Gastroesophageal sphincter (tissue), 4 donors: ENCODE data around the gene USF3. TPM values are rescaled to one million over a fixed set of nuclear protein-coding genes. Genes with fewer than 3 reads are reported as not detected.

Source experiments
- ATAC-seq: fragments of 150-250 bp; one replicate; pipeline ENCODE4 v1.9.1; 2016; ENCODE audit warnings: mild to moderate bottlenecking, moderate library complexity
- H3K27ac ChIP-seq, 4 donors: fragments of 200-600 bp; sonication (generic) in 3 of 4; 1 replicate in 3 of 4; 2 replicates in 1 of 4; pipeline ENCODE4 v1.5.1; 2016 to 2019
- H3K27me3 ChIP-seq: fragments of 200-600 bp; sonication (generic); one replicate; pipeline ENCODE4 v1.5.1; 2019
- H3K36me3 ChIP-seq, 2 donors: fragments of 200-600 bp; sonication (generic); one replicate each; pipeline ENCODE4 v1.5.1; 2019; ENCODE audit warnings: control low read depth in 1 of 2
- H3K4me1 ChIP-seq, 3 donors: fragments of 200-600 bp; sonication (generic); 1 replicate in 2 of 3; 2 replicates in 1 of 3; pipeline ENCODE4 v1.5.1; 2016 to 2019; ENCODE audit warnings: control low read depth in 2 of 3
- H3K4me3 ChIP-seq, 2 donors: fragments of 200-600 bp; sonication (generic); one replicate each; pipeline ENCODE4 v1.5.1; 2019; ENCODE audit warnings: mild to moderate bottlenecking in 1 of 2, moderate library complexity in 1 of 2
- H3K9me3 ChIP-seq, 3 donors: fragments of 200-600 bp; sonication (generic); one replicate each; pipeline ENCODE4 v1.5.1; 2017 to 2019; ENCODE audit warnings: control low read depth in 2 of 3
- CTCF ChIP-seq, 4 experiments: fragments of 200-600 bp in 2 of 4; fragments of 450-650 bp in 2 of 4; sonication (generic) in 1 of 4; IDR thresholded peaks; one replicate each; pipeline ENCODE4 v1.5.1; 2017 to 2019; ENCODE audit warnings: antibody characterized with exemption in 4 of 4, mild to moderate bottlenecking in 2 of 4, moderate library complexity in 2 of 4
- EP300 ChIP-seq: sonication (generic); formaldehyde crosslinking; IDR thresholded peaks from one replicate; pipeline ENCODE4 v1.6.1; 2017; ENCODE audit warnings: antibody characterized with exemption, mild to moderate bottlenecking
- POLR2A ChIP-seq, 2 donors: fragments of 450-650 bp; IDR thresholded peaks; one replicate each; pipeline ENCODE4 v1.6.1; 2017; ENCODE audit warnings: antibody characterized with exemption in 2 of 2, mild to moderate bottlenecking in 2 of 2, moderate library complexity in 1 of 2
- POLR2AphosphoS5 ChIP-seq: sonication (generic); formaldehyde crosslinking; IDR thresholded peaks from one replicate; pipeline ENCODE4 v1.6.1; 2017; ENCODE audit warnings: antibody characterized with exemption
- WGBS, 2 donors: methylation state at CpG; one replicate each; pipeline ENCODE4 v1.1.5; 2018; ENCODE audit warnings: low coverage in 1 of 2; 5-methylcytosine and 5-hydroxymethylcytosine counted together
- total RNA-seq, 4 donors: library from RNA; depleted of rRNA; stranded (reverse); fragments of >200 nt; gene quantifications; one replicate each; pipeline ENCODE4 v1.1.0, GENCODE V29; 2016

USF3 gene
- total RNA-seq, 4 donors from 2014 or later, result 27.3 to 33.2 (median 29.6) TPM

DNA sequence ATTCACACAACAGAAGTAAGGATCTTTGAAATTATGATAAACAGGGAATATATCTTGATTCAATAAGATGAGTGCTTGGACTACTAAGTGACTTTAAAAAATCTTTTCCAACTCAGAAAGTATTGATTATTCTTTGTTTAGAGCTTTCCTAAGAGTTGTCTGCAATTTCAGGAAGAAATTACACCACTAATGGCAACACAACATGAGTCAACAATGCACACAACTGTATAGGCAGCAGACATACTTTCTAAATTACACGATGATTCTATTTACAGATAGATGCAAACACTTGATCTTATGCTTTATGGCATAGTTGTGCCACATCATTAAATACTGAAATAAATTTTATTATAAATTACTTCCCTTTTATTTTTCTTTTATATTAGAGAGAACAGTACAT, 45.2 kb upstream of the USF3 start:
- H3K4me1 ChIP-seq, result peaks cover 11 to 82% (median 14%) of the 10 kb centered on the region in 3 donors
- no peak overlapping the region for H3K27ac ChIP-seq
- H3K9me3 ChIP-seq, result no peaks in the 10 kb centered on the region
- no peak overlapping the region for H3K4me3 ChIP-seq
- no peak for ATAC-seq
- no peak for TF ChIP-seq EP300
- TF ChIP-seq CTCF (IDR thresholded peaks at IDR 0.05), result no peak
- TF ChIP-seq POLR2A (IDR thresholded peaks at IDR 0.05), result no peak
- TF ChIP-seq POLR2AphosphoS5, result no peak
- H3K27me3 ChIP-seq, result no peaks in the 10 kb centered on the region
- 71 to 86% methylated on average over 1 of the region's 1 CpG for WGBS, 2 donors
- H3K36me3 ChIP-seq, result no peaks in the 10 kb centered on the region

- no peaks in the 10 kb centered on the region for H3K27me3 ChIP-seq
- WGBS, 2 donors, result 54 to 72% methylated on average over 4 to 5 of the region's 5 CpGs
- TF ChIP-seq EP300 (no peak), CTCF (IDR thresholded peaks at IDR 0.05) (no peak), POLR2A (IDR thresholded peaks at IDR 0.05) (no peak), POLR2AphosphoS5 (no peak)
- H3K9me3 ChIP-seq, result no peaks in the 10 kb centered on the region
- H3K4me1 ChIP-seq, result peaks cover 12 to 87% (median 16%) of the 10 kb centered on the region in 3 donors
- no peaks in the 10 kb centered on the region for H3K36me3 ChIP-seq
- H3K27ac ChIP-seq, result no peak overlapping the region
- ATAC-seq, result no peak
- H3K4me3 ChIP-seq, result no peak overlapping the region
Observed at GRCh38 chr3:113741086-113741485, 44.6 kb upstream of the USF3 start.

- Histone ChIP-seq H3K27me3 (no peaks in the 10 kb centered on the region), H3K4me1 (peaks cover 4 to 87% (median 13%) of the 10 kb centered on the region in 3 donors), H3K4me3 (no peak overlapping the region), H3K36me3 (no peaks in the 10 kb centered on the region), H3K9me3 (no peaks in the 10 kb centered on the region), H3K27ac (peak overlapping the region in 3 of 4 donors; percentile 7 to 18 (median 14))
- whole genome bisulfite sequencing, 2 donors, result 3 to 6% methylated on average over 3 of the region's 3 CpGs
- TF ChIP-seq CTCF (IDR thresholded peaks at IDR 0.05) (peak; percentile 48 to 76 (median 72)), EP300 (no peak)
- ATAC-seq, result peak; percentile 69
Observed at GRCh38 chr3:113736548-113737089, 40.2 kb upstream of the USF3 start.

DNA sequence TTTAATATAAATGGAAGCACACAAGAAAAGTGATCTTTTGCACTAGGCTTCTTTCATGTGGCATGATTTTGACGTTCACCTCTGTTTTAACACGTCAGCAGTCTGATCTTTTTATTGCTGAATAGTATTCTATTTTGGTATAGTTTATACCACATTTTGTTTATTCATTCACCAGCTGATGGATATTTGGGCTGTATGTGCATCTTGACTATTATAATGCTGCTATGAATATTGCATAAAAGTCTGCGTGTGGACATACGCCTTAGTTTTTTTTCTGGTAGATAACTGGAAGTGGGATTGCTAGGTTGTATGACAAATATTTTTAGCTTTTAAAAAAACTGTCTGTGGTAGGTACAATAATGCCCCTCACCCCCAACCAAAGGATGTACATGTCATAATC, 35.3 kb upstream of the USF3 start:
- WGBS, 2 donors, result 54 to 60% methylated on average over 4 of the region's 4 CpGs

More for the DNA sequence above, 35.3 kb upstream of the USF3 start:
- H3K27me3 ChIP-seq, result no peaks in the 10 kb centered on the region
- no peaks in the 10 kb centered on the region for H3K9me3 ChIP-seq
- H3K4me3 ChIP-seq, result no peak overlapping the region
- TF ChIP-seq CTCF (IDR thresholded peaks at IDR 0.05), result no peak
- no peak for TF ChIP-seq EP300
- no peak for TF ChIP-seq POLR2A (IDR thresholded peaks at IDR 0.05)
- TF ChIP-seq POLR2AphosphoS5, result no peak
- H3K4me1 ChIP-seq, result peaks cover 2 to 83% (median 11%) of the 10 kb centered on the region in 3 donors
- no peaks in the 10 kb centered on the region for H3K36me3 ChIP-seq
- no peak overlapping the region for H3K27ac ChIP-seq
- no peak for ATAC-seq
